ENCODE results near the gene LAMC3.

GRCh38 chr9:130999245-130999623 lies 9.7 kb upstream of the LAMC3 start:
- no peak for TF ChIP-seq POLR2AphosphoS5 (IDR thresholded peaks at IDR 0.05; ENCODE audit: low read depth, low read length)
- no peak for TF ChIP-seq TAF1 (IDR thresholded peaks at IDR 0.05; ENCODE audit: borderline replicate concordance, low read depth, low read length)
- TF ChIP-seq POLR2A (IDR thresholded peaks at IDR 0.05; ENCODE audit: low read depth, low read length) = no peak

All from GM12892 (cell line).